Measurements from ENCODE around the gene FILIP1.

DNA sequence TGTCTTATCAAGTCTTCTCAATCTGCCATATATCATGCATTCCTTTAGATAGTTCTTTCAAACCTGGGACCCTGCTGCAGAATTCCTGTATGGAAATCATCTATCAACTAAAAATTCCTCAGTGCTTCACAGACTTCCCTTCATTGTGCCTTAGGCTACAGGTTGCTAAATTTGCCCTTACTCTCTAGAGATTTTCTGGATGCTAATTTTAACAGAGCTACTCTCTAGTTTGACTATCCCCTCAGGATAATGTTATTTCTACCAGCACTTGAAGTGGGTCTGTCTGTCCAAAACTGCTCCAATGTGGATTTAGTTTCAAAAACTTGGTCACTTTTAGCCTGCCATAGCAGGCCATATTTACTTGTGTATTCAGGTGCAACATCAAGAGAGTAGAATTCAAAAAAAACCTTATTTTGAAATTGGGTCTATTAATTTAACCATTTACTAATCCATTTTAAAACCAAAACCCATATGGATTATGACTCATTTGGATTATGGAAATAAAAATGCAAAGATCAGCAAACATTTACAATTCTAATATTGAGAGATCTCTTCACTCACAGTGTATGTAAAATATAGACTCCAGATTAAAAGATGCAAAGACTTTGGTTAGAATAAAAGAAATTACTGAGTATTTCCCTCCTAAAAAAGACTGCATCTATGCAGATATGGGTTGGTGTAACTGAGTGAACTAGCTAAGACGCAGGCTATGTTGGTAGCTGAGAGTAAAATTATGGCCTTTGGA, 236.1 kb downstream of the FILIP1 start:
- TF ChIP-seq CTCF (conservative IDR thresholded peaks at IDR 0.05; ENCODE audit: low read length), result no peak
- TF ChIP-seq EZH2phosphoT487 (IDR thresholded peaks at IDR 0.05; ENCODE audit: borderline replicate concordance), result no peak

Data from Loucy (cell line).